Tibial nerve (tissue), 4 donors: Measurements from ENCODE around the gene UBALD1.

Experiments
- EP300 ChIP-seq, 2 donors: sonication (generic); formaldehyde crosslinking; IDR thresholded peaks; one replicate each; pipeline ENCODE4 v1.6.1; 2017; ENCODE audit warnings: antibody characterized with exemption in 2 of 2, mild to moderate bottlenecking in 1 of 2
- POLR2A ChIP-seq, 2 donors: fragments of 450-650 bp; IDR thresholded peaks; one replicate each; pipeline ENCODE4 v1.6.1; 2017; ENCODE audit warnings: antibody characterized with exemption in 2 of 2, mild to moderate bottlenecking in 2 of 2, moderate library complexity in 2 of 2
- TF ChIP-seq, protein P1 (sequence below), 5 experiments: fragments of 200-600 bp in 3 of 5; fragments of 450-650 bp in 2 of 5; sonication (generic) in 3 of 5; IDR thresholded peaks; one replicate each; pipeline ENCODE4 v1.5.1; 2016 to 2019; ENCODE audit warnings: antibody characterized with exemption in 5 of 5, mild to moderate bottlenecking in 3 of 5, moderate library complexity in 2 of 5

DNA sequence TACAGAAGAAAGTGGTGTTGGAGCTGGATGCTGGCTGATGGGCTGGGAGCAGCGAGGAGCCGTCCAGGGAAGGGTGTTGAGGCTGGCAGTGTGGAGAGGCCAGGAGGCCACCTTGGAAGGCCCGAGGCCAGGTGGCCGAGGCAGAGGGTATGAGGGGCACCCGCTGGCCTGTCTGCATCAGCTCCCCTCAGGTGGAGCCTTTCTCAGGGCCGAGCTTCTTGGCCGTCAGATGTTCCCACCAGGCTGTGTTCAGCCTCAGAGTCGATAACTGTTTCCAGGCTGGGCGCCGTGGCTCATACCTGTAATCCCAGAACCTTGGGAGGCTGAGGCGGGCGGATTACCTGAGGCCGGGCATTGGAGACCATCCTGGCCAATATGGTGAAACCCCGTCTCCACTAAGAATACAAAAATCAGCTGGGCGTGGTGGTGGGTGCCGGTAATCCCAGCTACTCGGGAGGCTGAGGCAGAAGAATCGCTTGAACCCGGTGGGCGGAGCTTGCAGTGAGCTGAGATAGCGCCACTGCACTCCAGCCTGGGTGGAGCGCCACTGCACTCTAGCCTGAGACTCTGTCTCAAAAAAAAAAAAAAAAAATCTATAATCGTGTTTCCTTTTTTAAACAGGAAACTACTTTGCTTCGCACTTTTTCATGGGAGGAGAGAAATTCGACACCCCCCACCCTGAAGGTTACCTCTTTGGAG is 35.2 kb upstream of the UBALD1 start:
- TF ChIP-seq POLR2A (IDR thresholded peaks at IDR 0.05) (no peak), EP300 (IDR thresholded peaks at IDR 0.05) (no peak)
- TF ChIP-seq, protein P1, sequence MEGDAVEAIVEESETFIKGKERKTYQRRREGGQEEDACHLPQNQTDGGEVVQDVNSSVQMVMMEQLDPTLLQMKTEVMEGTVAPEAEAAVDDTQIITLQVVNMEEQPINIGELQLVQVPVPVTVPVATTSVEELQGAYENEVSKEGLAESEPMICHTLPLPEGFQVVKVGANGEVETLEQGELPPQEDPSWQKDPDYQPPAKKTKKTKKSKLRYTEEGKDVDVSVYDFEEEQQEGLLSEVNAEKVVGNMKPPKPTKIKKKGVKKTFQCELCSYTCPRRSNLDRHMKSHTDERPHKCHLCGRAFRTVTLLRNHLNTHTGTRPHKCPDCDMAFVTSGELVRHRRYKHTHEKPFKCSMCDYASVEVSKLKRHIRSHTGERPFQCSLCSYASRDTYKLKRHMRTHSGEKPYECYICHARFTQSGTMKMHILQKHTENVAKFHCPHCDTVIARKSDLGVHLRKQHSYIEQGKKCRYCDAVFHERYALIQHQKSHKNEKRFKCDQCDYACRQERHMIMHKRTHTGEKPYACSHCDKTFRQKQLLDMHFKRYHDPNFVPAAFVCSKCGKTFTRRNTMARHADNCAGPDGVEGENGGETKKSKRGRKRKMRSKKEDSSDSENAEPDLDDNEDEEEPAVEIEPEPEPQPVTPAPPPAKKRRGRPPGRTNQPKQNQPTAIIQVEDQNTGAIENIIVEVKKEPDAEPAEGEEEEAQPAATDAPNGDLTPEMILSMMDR (IDR thresholded peaks at IDR 0.05): no peak
